ENCODE results near the gene GGCX. TPM values are rescaled to one million over a fixed set of nuclear protein-coding genes. Genes with fewer than 3 reads are reported as not detected.

GGCX gene
- total and polyA plus RNA-seq, 9 of the 15 experiments (the other 6 are each of a cell fraction or from before 2014, with no cell fraction given), result 14.4 to 47.1 (median 28.1) TPM

GRCh38 chr2:85577386-85578242, 16.3 kb upstream of the GGCX start, which contains the start of gene VAMP8 (continued):
- TF ChIP-seq MYBL2 (IDR thresholded peaks at IDR 0.05; ENCODE audit: low read depth), result no peak
- no peak for TF ChIP-seq MYBL2 (CRISPR knock-in tag; IDR thresholded peaks at IDR 0.05; ENCODE audit: borderline replicate concordance)
- no peak for TF ChIP-seq PKNOX1 (IDR thresholded peaks at IDR 0.05)
- no peak for TF ChIP-seq ZNF764 (CRISPR knock-in tag; IDR thresholded peaks at IDR 0.05; ENCODE audit: low read depth)
- TF ChIP-seq TAF1 (IDR thresholded peaks at IDR 0.05; ENCODE audit: control insufficient read depth, extremely low read depth, insufficient read depth, low read length, severe bottlenecking), result peak; percentile 78
- TF ChIP-seq ZNF778 (CRISPR knock-in tag; IDR thresholded peaks at IDR 0.05), result no peak
- TF ChIP-seq ZBTB17 (CRISPR knock-in tag; IDR thresholded peaks at IDR 0.05), result no peak; the same call in 1 of the 2 replicates
- TF ChIP-seq RBFOX2 (IDR thresholded peaks at IDR 0.05; ENCODE audit: low read depth, low read length), result peak; percentile 67
- no peak for TF ChIP-seq LEF1 (IDR thresholded peaks at IDR 0.05)
- no peak for TF ChIP-seq CBX8 (IDR thresholded peaks at IDR 0.05; ENCODE audit: borderline replicate concordance, extremely low read depth, low read depth, low read length, poor library complexity, severe bottlenecking)
- TF ChIP-seq NCOA2 (IDR thresholded peaks at IDR 0.05; ENCODE audit: partially characterized antibody in 2 of 2), result no peak
- no peak for TF ChIP-seq PATZ1 (CRISPR knock-in tag; IDR thresholded peaks at IDR 0.05; ENCODE audit: borderline replicate concordance)
- no peak for TF ChIP-seq PTRF (tag; IDR thresholded peaks at IDR 0.05)
- TF ChIP-seq ZSCAN29 (IDR thresholded peaks at IDR 0.05), result no peak
- TF ChIP-seq PHF20 (IDR thresholded peaks at IDR 0.05; ENCODE audit: partially characterized antibody), result no peak
- TF ChIP-seq ELK3 (CRISPR knock-in tag; IDR thresholded peaks at IDR 0.05), result no peak
- no peak for TF ChIP-seq ELK1 (CRISPR knock-in tag; IDR thresholded peaks at IDR 0.05)
- TF ChIP-seq ZNF518B (CRISPR knock-in tag; IDR thresholded peaks at IDR 0.05), result no peak

All from K562 (cell line).